ENCODE results near the gene SLC10A6.

DNA sequence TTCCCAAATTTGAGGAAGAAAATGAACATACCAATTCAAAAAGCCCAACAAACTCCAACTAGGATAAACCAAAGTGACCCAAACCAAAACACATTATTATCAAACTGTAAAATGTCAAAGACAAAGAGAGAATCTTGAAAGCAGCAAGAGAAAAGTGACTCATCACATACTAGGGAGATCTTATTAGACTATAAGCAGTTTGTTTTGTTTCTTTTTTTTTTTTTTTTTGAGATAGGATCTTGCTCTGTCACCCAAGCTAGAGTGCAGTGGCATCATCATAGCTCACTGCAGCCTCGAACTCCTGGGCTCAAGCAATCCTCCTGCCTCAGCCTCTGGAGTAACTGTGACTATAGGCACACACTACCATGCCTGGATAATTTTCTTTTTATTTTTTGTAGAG, 30.5 kb upstream of the SLC10A6 start:
- TF ChIP-seq, protein P1, sequence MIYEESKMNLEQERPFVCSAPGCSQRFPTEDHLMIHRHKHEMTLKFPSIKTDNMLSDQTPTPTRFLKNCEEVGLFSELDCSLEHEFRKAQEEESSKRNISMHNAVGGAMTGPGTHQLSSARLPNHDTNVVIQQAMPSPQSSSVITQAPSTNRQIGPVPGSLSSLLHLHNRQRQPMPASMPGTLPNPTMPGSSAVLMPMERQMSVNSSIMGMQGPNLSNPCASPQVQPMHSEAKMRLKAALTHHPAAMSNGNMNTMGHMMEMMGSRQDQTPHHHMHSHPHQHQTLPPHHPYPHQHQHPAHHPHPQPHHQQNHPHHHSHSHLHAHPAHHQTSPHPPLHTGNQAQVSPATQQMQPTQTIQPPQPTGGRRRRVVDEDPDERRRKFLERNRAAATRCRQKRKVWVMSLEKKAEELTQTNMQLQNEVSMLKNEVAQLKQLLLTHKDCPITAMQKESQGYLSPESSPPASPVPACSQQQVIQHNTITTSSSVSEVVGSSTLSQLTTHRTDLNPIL (CRISPR knock-in tag; IDR thresholded peaks at IDR 0.05) = no peak
- TF ChIP-seq KDM2B (CRISPR knock-in tag; IDR thresholded peaks at IDR 0.05) = no peak
